GM21619 (cell line): ENCODE measurements around the gene FBXW11.
"Not testable (repeated sequence)": the region's sequence is repeated elsewhere in the genome, so short reads cannot be mapped to it uniquely, and the experiment has no call there.

Experiments
- ATAC-seq: cut with Tn5 transposase; IDR thresholded peaks from one replicate; pipeline ENCODE4 v1.9.1; 2021; ENCODE audit not compliant: unreplicated experiment

FBXW11 gene

GRCh38 chr5:172020110-172020786 is 13.8 kb upstream of the FBXW11 start:
- not testable (repeated sequence) for ATAC-seq

GRCh38 chr5:172015346-172015745 is 8.9 kb upstream of the FBXW11 start:
- no peak for ATAC-seq

- no peak for ATAC-seq
Measured at GRCh38 chr5:172010278-172010677, 3.8 kb upstream of the FBXW11 start.

- ATAC-seq = no peak
Measured at GRCh38 chr5:172009536-172010270, 3.3 kb upstream of the FBXW11 start.

- no peak for ATAC-seq
Measured at GRCh38 chr5:172008689-172009141, 2.3 kb upstream of the FBXW11 start.

DNA sequence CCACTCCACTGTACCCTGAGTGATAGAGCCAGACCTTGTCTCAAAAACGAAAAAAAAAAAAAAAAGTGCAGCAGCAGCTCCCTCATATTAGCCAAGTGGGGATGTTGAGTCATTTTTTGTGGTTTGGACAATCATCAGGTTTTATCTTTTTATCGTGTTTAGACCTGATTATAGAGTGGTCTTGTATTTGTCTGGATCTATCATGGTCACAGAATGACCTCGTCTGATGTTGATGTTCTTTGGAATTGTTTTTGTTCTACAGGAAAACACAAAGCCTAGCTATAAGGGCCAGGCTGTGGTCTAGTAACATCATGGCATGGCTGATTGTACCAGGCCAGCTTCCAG is 1.6 kb upstream of the FBXW11 start:
- ATAC-seq = no peak

DNA sequence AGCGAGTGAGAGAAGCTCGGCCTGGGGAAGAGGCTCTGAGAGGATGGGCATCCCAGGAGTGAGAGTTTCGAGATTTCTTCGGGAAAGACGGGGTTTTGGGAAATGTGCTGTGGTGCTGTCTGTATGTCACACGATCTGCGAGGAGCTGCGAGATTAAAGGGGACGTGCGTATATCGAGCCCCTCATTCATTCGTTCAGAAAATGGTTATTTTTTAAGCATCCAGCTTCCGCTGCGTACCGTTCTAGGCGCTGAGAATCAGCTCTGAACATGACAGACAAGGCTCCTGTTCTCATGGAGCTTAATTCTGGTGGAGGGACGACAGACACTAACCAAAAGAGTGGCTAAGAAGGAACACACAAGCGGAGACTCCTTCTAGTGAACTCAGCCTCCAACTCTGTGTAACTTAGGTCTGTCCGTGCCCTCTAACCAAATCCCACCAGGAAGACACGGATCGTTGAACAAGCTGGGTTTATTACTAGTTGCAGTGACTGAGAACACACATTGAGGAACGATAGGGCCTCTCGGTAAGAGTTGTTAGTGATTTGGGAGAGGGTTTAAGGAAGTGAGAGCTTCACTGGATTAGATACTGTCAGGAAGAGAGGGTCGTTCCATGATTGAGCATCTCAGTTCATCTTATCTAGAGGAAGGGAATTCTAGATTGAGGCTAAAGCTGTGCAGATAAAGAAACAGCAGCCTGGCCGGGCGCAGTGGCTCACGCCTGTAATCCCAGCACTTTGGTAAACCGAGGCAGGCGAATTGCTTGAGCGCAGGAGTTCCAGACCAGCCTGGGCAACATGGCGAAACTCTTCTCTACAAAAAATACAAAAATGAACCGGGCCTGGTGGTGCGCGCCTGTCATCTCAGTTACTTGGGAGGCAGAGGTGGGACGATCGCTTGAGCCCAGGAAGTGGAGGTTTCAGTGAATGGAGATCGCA is 1.0 kb upstream of the FBXW11 start:
- no peak for ATAC-seq

GRCh38 chr5:172005708-172006320 is 624 bp downstream of the FBXW11 start:
- peak; percentile 2 for ATAC-seq

DNA sequence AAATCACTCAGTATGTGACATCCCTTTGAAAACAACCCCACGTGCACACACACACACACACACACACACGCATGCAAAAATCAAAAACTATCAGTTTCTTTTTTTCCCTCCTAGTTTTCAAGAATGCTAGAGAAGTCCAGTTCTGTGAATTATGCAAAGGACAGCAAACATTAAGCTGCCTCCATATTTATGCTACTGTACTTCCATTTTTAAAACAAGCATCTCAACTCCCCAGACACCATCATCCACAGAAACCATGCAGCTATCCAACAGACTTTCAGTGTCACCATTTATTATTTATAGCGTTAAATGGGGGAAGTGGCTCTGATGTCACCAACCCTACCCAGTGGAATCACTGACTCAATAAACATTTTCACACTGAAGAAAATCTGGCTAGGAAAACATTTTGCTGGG is 1.6 kb downstream of the FBXW11 start:
- no peak for ATAC-seq

DNA sequence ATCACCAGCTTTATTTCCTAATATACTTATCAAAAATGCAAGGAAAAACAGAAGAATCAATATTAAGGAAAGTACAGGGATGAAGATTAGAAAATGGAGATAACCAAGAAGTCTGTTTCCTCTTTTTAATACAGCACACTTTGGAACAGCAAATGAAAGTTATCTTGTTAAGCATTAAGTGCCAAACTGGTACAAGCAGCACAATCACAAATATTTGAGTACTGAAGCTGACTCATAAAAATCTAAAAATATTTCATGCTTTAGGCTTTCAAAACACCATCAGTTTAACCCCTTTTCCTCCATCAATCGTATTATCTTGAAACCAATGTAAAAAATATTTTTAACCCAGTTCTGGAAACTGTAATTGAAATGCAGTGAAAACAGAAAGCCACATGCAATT is 2.7 kb downstream of the FBXW11 start:
- no peak for ATAC-seq

GRCh38 chr5:172002840-172003512 is 3.5 kb downstream of the FBXW11 start:
- no peak for ATAC-seq

GRCh38 chr5:172002310-172002709 is 4.1 kb downstream of the FBXW11 start:
- no peak for ATAC-seq

DNA sequence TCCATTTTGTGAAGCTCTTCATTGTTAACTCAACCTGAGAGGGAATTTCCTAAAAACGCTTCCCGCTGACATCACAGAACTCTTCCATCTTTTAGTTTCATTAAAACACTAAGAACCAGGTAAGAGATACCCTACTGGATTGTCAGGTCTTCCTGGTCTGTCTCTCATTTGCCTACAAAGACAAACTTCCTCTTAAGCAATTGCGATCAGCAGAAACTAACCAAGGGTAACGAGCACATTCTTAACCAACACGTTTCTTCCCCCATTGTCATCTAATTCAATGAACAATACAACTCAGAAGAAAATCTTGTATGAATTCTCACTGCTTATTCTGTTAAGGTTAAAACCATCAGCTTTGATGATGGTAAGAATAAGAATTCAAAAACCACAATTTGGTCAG is 6.6 kb downstream of the FBXW11 start:
- peak; percentile 44 for ATAC-seq

GRCh38 chr5:171999100-171999499 is 7.3 kb downstream of the FBXW11 start:
- no peak for ATAC-seq

GRCh38 chr5:171997011-171997410 is 9.4 kb downstream of the FBXW11 start:
- no peak for ATAC-seq

GRCh38 chr5:171992813-171993212 is 13.6 kb downstream of the FBXW11 start:
- ATAC-seq = no peak

DNA sequence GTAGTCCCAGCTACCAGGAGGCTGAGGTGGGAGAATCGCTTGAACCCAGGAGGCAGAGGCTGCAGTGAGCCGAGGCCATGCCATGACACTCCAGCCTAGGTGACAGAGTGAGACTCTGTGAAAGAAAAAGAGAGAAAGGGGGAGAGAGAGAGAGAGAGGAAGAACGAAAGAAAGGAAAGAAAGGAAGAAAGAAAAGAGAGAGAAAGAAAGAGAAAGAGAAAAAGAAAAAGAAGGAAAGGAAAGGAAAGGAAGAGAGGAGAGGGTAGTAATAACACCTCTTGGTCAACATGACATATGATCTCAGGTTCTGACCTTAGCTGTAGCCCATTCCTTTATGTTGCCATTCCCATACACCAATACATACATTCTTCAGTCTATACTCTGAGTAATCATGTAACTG is 14.1 kb downstream of the FBXW11 start:
- no peak for ATAC-seq

DNA sequence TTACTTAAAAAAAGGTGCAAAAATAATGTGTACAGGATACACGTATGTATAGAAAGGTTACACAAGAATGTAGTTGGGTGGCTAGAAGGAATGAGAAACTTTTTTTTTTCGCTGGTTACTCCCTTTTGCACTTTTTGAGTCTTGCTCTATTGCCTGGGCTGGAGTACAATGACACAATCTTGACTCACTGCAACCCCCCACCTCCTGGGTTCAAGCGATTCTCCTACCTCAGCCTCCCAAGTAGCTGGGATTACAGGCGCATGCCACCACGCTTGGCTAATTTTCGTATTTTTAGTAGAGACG is 15.8 kb downstream of the FBXW11 start:
- ATAC-seq = no peak

DNA sequence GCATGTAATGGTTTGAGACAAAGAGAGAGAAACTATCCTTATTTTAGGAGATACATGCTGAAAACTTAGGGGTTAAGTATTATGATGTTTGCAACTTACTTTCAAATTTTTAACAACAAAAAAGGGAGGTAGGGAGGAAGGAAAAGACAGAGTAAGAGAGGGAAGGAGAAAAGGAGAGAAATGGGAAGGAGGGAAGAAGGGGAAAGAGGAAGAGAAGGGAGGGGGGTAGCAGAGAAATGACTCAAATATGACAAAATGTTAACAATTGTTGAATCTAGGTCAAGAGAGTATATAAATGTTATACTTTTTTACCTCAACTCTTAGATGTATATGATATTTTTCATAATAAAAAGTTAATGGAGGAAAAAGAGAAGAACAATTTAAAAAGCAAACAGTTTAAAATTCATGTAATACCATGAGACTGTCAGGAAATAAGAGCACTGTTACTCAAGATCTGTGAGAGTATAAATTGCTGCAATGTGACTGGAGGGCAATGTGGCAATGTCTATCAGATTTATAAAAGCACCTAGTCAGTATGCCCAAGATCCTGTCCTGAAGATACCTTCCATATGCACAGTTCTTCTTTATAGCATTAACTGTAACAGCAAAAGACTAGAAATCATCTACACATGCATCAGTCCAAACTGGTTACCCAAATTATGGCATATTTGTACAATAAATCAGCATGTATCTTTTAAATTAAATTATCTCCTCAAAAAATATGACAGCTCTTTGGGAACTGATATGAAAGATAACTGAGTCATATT is 16.3 kb downstream of the FBXW11 start:
- no peak for ATAC-seq

GRCh38 chr5:171989276-171989675 is 17.2 kb downstream of the FBXW11 start:
- peak; percentile 74 for ATAC-seq
